ENCODE measurements around the gene FNDC3B.

DNA sequence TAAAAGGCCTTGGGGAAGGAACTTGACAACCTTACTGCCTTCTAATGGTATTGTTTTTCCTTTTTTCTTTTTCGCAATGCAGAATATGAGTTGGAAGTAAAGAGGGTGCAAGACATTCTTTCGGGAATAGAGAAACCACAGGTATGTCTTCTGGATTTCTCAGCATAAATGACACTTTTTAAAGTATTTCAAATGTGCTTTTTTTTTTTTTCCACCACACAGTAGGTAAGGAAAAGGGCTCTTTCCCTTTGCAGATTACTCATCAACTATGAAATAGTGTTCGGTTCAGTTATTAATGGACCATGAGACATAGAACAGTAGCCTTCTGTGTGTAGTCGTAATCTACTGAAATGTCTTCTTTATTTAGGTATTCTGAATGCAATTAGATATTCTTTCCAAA, 246.5 kb downstream of the FNDC3B start:
- TF ChIP-seq CTCF (IDR thresholded peaks at IDR 0.05) = no peak
- TF ChIP-seq POLR2A (IDR thresholded peaks at IDR 0.05) = no peak

Measured in vagina (tissue), 2 donors.